ENCODE measurements around the gene RIIAD1.

- no peak for TF ChIP-seq SMAD3 (CRISPR knock-in tag; IDR thresholded peaks at IDR 0.05; ENCODE audit: borderline replicate concordance)
- TF ChIP-seq ATF3 (CRISPR knock-in tag; conservative IDR thresholded peaks at IDR 0.05), result no peak
- TF ChIP-seq NFE2L1 (CRISPR knock-in tag; IDR thresholded peaks at IDR 0.05), result no peak
- TF ChIP-seq CTCF (IDR thresholded peaks at IDR 0.05), result no peak
- TF ChIP-seq, protein P1, sequence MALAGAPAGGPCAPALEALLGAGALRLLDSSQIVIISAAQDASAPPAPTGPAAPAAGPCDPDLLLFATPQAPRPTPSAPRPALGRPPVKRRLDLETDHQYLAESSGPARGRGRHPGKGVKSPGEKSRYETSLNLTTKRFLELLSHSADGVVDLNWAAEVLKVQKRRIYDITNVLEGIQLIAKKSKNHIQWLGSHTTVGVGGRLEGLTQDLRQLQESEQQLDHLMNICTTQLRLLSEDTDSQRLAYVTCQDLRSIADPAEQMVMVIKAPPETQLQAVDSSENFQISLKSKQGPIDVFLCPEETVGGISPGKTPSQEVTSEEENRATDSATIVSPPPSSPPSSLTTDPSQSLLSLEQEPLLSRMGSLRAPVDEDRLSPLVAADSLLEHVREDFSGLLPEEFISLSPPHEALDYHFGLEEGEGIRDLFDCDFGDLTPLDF (CRISPR knock-in tag; IDR thresholded peaks at IDR 0.05), result no peak
Measured at GRCh38 chr1:151693057-151693651, 28.2 kb upstream of the RIIAD1 start.
